ENCODE results near the gene PLXNA4. TPM values are rescaled to one million over a fixed set of nuclear protein-coding genes. Genes with fewer than 3 reads are reported as not detected.
A peak's percentile ranks its signal among the peaks of the same experiment; 100 is the strongest.

The PLXNA4 gene
- total RNA-seq, 2 experiments from 2014 or later = 0.75 to 0.85 TPM

DNA sequence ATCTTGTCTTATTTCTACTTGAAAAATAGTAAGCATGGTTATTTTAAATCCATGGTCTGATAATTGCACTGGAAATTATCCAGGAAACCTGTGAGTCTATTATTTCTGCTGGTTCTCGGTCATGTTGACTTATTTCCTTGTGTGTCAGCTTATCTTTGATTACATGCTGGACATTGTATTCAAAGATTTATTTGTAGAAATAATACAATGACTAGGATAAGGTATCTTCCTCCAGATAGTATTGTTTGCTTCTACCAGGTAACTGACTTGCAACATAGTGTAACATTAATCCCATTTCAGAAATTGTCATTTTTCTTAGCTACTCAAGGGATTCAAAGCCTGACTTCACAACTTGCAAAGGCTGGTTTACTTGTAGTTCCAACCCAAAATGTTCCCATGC, 33.4 kb downstream of the PLXNA4 start:
- H3K4me1 ChIP-seq (ENCODE audit: insufficient read depth, low read length) = no peaks in the 10 kb centered on the region

DNA sequence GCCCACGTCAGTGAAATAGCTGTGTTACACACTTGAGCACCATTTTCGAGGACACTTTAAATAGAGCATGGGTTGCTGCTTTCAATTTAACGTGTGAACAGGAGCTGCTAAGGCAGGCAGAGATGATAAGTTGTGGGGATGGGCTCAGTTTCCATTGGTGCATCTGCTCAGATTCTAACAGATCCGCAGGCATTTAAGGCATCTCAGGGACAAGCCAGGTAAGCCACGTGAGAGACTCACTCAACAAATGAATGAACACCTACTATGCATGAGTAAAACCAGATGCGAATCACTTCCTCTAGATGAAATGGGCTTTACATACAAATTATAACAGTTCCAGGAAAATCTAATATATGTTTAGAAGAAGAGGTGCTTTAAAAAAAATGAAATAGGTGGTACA, 34.6 kb downstream of the PLXNA4 start:
- ATAC-seq (ENCODE audit: poor library complexity) (no peak), DNase-seq (no peak)
- Histone ChIP-seq H3K9me3 (ENCODE audit: control insufficient read depth in 1 of 2, insufficient read depth in 1 of 2, low read length in 2 of 2) (peaks cover 0 to 9% of the 10 kb centered on the region in 2 experiments), H3K4me3 (ENCODE audit: low read length) (no peak overlapping the region), H3K27me3 (ENCODE audit: control insufficient read depth in 1 of 2, insufficient read depth in 2 of 2, low read length in 2 of 2) (no peaks in the 10 kb centered on the region), H3K4me1 (ENCODE audit: insufficient read depth, low read length) (no peaks in the 10 kb centered on the region), H3K27ac (ENCODE audit: low read depth in 1 of 2, low read length in 2 of 2) (no peak overlapping the region), H3K36me3 (ENCODE audit: insufficient read depth, low read length) (no peaks in the 10 kb centered on the region)
- no peaks in the 10 kb centered on the region for H3K27me3 Mint-ChIP-seq
- H3K4me1 Mint-ChIP-seq (ENCODE audit: low read depth) = no peaks in the 10 kb centered on the region
- POLR2A ChIA-PET = no interaction called here
- intact Hi-C loops (cut with DNase I, micrococcal nuclease) = loop anchor here in 1 of 2 experiments (10.0 kb wide), 1 partner anchor 57 kb away; no protein-coding TSS in a partner anchor
- peaks cover 4% of the 10 kb centered on the region for H3K9me3 Mint-ChIP-seq
- H3K4me3 Mint-ChIP-seq = no peak overlapping the region
- CTCF ChIA-PET = no interaction called here
- TF ChIP-seq, protein P1, sequence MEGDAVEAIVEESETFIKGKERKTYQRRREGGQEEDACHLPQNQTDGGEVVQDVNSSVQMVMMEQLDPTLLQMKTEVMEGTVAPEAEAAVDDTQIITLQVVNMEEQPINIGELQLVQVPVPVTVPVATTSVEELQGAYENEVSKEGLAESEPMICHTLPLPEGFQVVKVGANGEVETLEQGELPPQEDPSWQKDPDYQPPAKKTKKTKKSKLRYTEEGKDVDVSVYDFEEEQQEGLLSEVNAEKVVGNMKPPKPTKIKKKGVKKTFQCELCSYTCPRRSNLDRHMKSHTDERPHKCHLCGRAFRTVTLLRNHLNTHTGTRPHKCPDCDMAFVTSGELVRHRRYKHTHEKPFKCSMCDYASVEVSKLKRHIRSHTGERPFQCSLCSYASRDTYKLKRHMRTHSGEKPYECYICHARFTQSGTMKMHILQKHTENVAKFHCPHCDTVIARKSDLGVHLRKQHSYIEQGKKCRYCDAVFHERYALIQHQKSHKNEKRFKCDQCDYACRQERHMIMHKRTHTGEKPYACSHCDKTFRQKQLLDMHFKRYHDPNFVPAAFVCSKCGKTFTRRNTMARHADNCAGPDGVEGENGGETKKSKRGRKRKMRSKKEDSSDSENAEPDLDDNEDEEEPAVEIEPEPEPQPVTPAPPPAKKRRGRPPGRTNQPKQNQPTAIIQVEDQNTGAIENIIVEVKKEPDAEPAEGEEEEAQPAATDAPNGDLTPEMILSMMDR (IDR thresholded peaks at IDR 0.05) = no peak
- no peaks in the 10 kb centered on the region for H3K36me3 Mint-ChIP-seq (ENCODE audit: low read depth)
- H3K27ac Mint-ChIP-seq = no peak overlapping the region

More for the DNA sequence above, 33.4 kb downstream of the PLXNA4 start:
- H3K27ac ChIP-seq (ENCODE audit: low read depth in 1 of 2, low read length in 2 of 2) = no peak overlapping the region
- no peaks in the 10 kb centered on the region for H3K27me3 Mint-ChIP-seq
- H3K27ac Mint-ChIP-seq = no peak overlapping the region
- DNase-seq = no peak
- POLR2A ChIA-PET = no interaction called here
- no peaks in the 10 kb centered on the region for H3K36me3 ChIP-seq (ENCODE audit: insufficient read depth, low read length)
- H3K4me3 Mint-ChIP-seq = no peak overlapping the region
- H3K9me3 Mint-ChIP-seq = peaks cover 4% of the 10 kb centered on the region
- CTCF ChIA-PET = no interaction called here
- no peak for ATAC-seq (ENCODE audit: poor library complexity)
- no peaks in the 10 kb centered on the region for H3K36me3 Mint-ChIP-seq (ENCODE audit: low read depth)
- peaks cover 0 to 9% of the 10 kb centered on the region in 2 experiments for H3K9me3 ChIP-seq (ENCODE audit: control insufficient read depth in 1 of 2, insufficient read depth in 1 of 2, low read length in 2 of 2)
- no peaks in the 10 kb centered on the region for H3K27me3 ChIP-seq (ENCODE audit: control insufficient read depth in 1 of 2, insufficient read depth in 2 of 2, low read length in 2 of 2)
- intact Hi-C loops (cut with DNase I, micrococcal nuclease) = loop anchor here in 1 of 2 experiments (10.0 kb wide), 1 partner anchor 58 kb away; no protein-coding TSS in a partner anchor
- H3K4me3 ChIP-seq (ENCODE audit: low read length) = no peak overlapping the region
- TF ChIP-seq, protein P1 (IDR thresholded peaks at IDR 0.05) = no peak
- no peaks in the 10 kb centered on the region for H3K4me1 Mint-ChIP-seq (ENCODE audit: low read depth)

DNA sequence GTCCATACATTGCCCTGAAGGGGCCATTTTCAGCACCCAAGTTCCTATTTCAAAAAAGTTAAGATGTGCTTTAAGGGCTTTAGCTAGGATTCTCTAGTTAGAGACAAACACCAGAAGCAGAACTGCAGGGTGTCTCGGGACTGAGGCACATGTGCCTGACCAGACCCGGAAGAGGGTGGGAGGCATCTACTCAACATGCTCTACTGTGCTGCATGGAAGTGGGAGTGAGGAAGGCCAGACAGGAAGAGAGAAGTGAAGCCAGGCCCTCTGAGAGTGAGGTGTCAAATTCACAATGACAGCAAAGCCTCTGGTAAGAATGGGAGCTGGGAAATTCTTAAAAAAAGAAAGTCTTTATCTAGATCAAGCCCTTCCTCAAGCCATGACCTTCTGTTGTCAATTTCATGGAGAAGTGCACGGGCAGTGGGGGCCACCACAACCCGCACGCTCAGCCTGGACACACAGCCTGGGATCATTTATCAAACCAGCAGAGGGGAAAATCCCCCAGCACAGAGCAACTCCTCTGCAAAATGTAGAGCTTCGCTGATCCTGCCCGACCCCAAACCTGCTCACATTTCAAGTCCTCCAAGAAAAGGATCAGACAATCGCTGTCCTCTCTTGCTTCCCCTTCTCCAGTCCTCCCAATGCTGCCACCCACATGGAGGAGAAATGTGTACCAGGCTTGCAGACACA, 38.7 kb downstream of the PLXNA4 start:
- ChIA-PET POLR2A (no interaction called here), CTCF (no interaction called here)
- Histone ChIP-seq H3K9me3 (ENCODE audit: control insufficient read depth in 1 of 2, insufficient read depth in 1 of 2, low read length in 2 of 2) (no peaks in the 10 kb centered on the region), H3K27me3 (ENCODE audit: control insufficient read depth in 1 of 2, insufficient read depth in 2 of 2, low read length in 2 of 2) (peaks cover 0 to 2% of the 10 kb centered on the region in 2 experiments), H3K36me3 (ENCODE audit: insufficient read depth, low read length) (no peaks in the 10 kb centered on the region), H3K4me3 (ENCODE audit: low read length) (no peak overlapping the region), H3K4me1 (ENCODE audit: insufficient read depth, low read length) (no peaks in the 10 kb centered on the region), H3K27ac (ENCODE audit: low read depth in 1 of 2, low read length in 2 of 2) (no peak overlapping the region)
- H3K4me1 Mint-ChIP-seq (ENCODE audit: low read depth) = no peaks in the 10 kb centered on the region
- H3K9me3 Mint-ChIP-seq = no peaks in the 10 kb centered on the region
- H3K27ac Mint-ChIP-seq = no peak overlapping the region
- H3K4me3 Mint-ChIP-seq = no peak overlapping the region
- intact Hi-C loops (cut with DNase I, micrococcal nuclease) = no loop called here
- no peak for ATAC-seq (ENCODE audit: poor library complexity)
- DNase-seq = peak in 1 of 14 experiments; percentile 4
- TF ChIP-seq, protein P1 (IDR thresholded peaks at IDR 0.05) = no peak
- no peaks in the 10 kb centered on the region for H3K27me3 Mint-ChIP-seq
- no peaks in the 10 kb centered on the region for H3K36me3 Mint-ChIP-seq (ENCODE audit: low read depth)

All from CD4-positive, alpha-beta T cell (primary cell).